HG02973 (cell line): Measurements from ENCODE around the gene MIA.
"Not testable (repeated sequence)": the region's sequence is repeated elsewhere in the genome, so short reads cannot be mapped to it uniquely, and the experiment has no call there.

Source experiments
- ATAC-seq: cut with Tn5 transposase; IDR thresholded peaks from one replicate; pipeline ENCODE4 v1.9.1; 2021; ENCODE audit warnings: moderate library complexity; ENCODE audit not compliant: unreplicated experiment

MIA gene

DNA sequence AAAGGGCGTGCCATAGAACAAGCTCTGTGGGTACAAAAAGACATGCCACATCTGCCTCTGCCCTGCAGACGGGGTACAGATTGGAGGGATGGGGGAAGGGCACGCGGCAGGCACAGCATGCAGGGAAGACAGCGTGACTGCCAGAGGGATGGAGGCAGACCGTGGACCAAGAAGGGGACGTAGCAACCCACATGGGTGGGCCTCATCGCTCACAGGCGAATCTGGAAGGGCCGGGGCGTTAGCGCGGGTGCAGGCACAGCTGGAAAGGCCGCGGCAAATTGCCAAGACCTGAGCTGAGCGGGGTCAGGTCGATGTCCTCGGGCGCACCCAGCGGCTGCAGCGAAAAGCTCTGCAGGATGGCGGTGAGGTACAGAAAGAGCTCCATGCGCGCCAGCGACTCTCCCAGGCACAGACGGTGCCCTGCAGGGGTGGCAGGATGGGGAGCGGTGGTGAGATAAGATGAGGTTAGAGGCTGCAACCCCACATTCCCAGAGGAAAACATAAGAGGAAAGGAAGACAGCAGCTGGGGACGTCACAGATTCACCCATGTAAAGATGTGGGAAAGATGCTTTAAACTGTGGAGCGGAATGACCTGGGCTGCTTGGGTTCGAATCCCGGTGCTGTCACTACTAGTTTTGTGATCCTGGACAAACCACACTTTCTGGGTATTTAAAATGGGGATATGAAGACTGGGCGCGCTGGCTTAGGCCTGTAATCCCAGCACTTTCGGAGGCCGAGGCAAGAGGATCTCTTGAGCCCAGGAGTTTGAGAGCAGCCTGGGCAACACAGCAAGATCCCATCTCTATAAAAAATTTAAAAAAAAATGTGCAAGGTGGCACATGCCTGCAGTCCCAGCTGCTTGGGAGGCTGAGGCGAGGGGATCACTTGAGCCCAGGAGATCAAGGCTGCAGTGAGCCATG, 43.4 kb downstream of the MIA start:
- ATAC-seq: peak; percentile 69

GRCh38 chr19:40819479-40820234, 44.3 kb downstream of the MIA start:
- ATAC-seq: not testable (repeated sequence)

DNA sequence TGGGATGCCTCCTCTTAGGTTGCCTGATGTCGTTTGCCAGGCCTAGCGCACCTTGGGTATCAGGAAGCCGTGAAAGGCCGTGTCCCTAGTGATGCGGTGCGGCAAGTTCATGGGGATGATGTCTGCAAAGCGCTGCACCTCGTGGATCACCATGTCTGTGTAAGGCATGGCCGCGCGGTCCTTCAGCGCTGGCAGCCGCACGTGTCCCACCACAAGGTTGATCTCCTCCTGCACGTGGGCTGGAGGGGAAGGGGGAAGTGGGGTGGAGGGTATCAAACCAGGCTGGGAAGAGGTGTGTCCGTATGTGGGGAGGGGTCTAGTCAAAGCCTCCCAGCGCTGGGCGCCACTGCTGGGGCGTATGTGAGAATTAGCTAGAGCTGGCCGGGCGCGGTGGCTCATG, 46.8 kb downstream of the MIA start:
- ATAC-seq: no peak

- ATAC-seq: not testable (repeated sequence)
Measured at GRCh38 chr19:40822704-40823553, 47.6 kb downstream of the MIA start.

- ATAC-seq: not testable (repeated sequence)
Measured at GRCh38 chr19:40824916-40825315, 49.6 kb downstream of the MIA start.

GRCh38 chr19:40825460-40826095, 50.3 kb downstream of the MIA start:
- not testable (repeated sequence) for ATAC-seq

GRCh38 chr19:40826312-40826698, 51.0 kb downstream of the MIA start:
- ATAC-seq: not testable (repeated sequence)

GRCh38 chr19:40826699-40827385, 51.5 kb downstream of the MIA start:
- not testable (repeated sequence) for ATAC-seq
